HG03095 (cell line): ENCODE measurements around the gene RRBP1.
"Not testable (repeated sequence)": the region's sequence is repeated elsewhere in the genome, so short reads cannot be mapped to it uniquely, and the experiment has no call there.

Experiments
- ATAC-seq: cut with Tn5 transposase; IDR thresholded peaks from one replicate; pipeline ENCODE4 v1.9.1; 2021; ENCODE audit warnings: moderate library complexity; ENCODE audit not compliant: unreplicated experiment

RRBP1 gene

DNA sequence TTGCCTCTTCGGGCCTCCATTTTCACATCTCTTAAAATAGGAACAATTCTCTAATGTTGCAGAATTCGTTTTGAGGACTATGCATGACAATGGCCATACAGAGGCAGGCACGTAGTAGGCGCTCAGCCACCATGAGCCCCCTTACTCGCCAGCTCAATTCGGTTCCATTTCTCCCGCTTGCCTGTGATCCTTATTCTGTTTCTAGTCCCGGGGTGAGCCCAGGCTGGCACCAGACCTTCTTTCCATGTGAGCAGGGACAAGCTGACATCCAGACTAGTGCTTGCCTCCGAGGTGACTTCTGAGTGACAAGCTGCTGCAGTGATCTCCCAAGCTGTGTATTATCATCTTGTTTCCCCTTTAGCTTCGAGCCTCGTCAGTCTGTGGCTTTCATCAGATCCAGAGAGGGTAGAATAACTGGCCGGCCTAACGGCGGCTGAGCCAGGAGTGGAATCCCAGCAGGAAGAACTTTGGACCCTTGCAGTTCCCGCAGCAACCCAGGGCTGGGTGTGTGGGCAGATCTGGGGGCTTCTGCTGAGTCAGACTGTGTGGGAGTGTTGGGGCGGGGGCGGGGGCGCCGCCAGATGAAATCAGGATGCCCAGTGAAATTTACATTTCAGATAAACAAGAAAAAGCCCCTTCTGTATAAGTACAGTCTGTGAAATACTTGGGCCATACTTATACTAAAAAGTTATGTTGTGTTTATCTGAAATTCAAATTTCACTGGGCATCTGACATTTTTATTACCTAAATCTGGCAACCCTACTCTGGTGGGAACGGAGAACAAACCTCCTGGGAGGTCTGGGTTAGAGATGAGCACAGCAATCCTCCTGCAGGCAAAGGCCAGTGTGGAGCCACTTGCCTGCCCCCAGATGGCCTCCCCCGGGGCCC is 28.6 kb upstream of the RRBP1 start:
- no peak for ATAC-seq

DNA sequence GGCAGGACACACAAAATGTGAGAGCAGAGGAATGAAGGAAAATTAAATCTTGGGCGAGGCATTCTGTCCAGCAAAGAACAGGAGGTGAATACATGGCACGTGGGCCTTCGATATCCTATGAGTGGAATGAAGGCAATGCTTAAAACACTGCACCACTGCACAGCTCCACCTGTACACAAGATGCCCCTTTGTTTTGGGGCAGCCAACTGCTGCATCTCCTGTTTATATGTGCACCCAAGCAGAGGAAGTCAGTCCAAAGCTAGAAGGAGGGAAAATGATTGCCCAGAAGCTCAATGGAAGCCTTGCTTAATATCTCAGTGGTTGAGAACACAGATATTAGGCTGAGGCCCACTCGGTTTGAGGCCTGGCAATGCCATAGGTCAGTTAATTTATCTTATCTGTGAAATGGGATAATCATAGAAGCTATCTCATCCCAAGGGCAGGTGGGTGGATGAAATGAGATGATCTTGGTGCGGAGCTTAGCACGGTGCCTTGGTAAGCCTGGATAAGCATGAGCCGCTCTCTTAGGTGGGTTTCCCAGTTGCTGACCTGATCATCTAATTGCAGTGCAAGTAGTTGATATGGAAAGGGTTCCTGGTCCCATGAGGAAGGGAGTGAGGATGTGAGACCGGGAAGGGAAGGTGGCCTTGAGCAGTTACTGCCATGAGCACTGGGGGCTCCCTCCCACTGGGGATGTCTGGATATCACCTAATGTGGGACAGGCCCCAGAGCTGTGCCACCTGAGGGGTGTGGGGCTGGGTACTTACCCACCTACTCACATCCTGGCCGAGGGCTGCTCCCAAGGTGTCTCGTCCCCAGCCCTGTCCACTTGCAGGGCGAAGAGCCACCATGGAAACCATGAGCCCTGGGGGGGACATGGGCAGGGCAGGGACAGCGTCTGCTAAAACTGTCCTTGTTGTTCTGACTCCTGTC is 27.6 kb upstream of the RRBP1 start:
- no peak for ATAC-seq

DNA sequence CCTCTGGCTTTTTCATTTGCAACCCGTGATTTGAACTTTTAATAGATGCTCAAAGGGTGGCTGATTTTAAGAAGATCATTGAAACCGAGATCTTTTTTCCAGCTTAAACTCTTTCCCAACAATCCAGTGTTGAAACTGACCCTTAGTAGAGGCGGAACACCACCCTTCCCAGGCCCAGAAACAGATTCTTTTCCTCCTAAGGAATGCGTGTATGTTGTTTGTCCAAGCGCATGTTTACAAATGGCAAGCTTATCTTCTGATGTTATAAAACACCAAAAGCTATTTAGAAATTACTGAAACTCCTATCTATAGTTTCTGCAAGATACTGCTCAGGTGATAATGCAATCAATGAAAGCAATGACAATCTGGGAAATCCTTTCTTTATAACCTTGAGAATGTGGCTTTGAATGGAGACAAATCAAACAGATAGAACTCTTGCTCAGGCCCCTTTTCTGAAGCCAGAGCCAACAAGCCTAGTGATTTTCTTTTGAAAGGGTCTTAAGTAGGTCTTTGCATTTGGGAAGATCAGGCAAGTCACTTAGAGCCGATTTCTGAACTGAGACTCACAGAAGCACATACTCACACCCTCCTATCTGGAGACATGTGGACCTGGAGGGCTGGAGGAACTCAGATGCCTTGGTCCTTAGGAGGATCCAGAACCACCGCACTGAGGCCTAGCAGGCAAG is 26.8 kb upstream of the RRBP1 start:
- ATAC-seq = no peak

DNA sequence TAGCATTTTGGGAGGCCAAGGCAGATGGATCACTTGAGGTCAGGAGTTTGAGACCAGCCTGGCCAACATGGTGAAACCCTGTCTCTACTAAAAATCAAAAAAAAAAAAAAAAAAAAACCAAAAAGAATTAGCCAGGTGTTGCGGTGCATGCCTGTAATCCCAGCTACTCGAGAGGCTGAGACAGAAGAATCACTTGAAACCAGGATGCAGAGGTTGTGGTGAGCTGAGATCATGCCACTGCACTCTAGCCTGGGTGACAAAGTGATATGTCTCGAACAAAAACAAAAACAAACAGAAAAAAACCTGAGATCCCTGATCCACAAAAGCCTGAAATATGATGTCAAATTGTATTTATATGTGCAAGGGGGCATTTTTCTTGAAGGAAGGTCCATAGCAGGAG is 25.9 kb upstream of the RRBP1 start:
- ATAC-seq = not testable (repeated sequence)

DNA sequence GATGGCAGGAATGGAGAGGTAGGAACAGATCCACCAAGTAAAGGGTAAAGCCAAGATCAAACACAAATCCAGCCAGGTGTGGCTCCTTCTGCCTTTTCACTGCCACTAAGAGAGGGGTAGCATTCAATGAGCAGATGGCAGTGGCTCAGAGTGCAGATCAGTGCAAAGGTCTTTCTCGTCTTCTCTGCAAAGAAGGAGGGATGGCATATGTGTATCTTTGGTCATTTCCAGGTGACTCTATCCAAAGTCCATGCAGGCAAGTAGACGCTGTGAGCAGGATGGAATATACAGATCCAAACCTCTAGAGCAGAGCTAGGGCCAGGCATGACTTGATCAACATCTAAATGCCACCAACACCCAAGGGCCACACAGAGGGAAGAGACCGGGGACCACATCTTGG is 24.6 kb upstream of the RRBP1 start:
- ATAC-seq = no peak

DNA sequence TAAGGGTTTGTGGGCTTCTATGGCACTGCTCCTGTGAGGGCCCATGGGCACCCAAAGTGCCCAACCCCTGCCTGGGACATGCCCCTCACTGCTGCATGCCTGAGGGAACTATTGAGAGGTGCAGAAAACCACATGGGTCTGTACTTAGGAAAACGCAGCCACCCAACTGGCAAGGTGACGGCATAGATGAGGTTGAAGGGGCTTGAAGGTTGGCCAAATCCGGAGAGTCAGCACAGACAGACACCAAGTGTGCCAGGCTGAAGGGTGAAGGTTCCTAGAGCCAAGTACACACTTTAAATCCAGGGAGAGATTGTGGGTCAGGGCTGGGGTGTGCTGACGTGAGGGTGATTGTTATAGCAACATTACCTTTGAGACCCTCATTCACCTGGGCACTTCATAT is 23.9 kb upstream of the RRBP1 start:
- no peak for ATAC-seq

DNA sequence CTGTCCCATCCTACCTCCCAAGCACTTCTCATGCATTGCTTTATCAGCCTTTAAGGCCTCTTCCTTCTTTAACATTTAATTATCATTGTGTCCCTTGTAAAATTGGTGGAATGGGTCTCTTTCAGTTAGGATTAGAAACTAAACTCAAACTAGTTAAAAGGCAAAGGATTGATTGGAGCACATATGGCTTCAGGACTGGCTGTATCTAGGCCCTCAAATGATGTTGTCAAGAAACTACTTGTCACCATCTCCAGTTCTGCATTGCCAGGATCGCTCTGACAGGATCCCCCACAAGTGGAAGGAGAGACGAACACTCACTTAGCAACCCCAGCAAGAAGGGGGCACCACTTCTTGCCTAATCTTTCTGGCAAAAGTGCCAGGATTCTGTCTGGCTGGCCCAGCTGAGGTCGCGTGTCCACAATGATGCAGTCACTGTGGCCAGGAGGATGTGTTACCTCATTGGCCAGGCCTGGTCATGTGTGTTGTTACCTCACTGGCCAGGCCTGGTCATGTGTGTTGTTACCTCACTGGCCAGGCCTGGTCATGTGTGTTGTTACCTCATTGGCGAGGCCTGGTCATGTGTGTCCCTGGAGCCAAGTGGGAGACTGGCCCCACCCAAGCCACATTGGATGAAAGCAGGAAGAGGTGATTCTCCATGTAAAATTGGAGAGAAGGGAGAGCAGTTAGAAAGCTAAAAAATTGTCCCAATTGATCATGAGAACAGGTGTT is 22.7 kb upstream of the RRBP1 start:
- ATAC-seq = no peak

DNA sequence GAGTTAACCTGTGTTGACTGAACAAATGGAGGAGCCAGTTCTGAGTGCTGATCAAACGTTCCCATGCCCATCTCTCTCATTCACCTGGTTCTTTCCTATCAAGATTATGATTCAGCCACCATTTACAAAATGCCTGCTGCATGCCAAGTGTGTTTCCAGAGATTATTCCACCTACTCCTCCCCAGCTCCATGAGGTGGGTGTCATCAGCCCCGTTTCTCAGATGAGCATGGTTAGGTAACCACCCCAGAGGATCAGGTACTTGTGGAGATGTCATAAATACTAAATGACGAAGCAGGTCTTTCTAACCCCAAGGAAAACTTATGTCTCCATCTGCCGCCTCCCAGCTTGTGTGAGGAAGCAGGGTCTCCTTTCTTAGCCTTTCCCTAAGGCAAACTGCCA is 19.8 kb upstream of the RRBP1 start:
- ATAC-seq = no peak

DNA sequence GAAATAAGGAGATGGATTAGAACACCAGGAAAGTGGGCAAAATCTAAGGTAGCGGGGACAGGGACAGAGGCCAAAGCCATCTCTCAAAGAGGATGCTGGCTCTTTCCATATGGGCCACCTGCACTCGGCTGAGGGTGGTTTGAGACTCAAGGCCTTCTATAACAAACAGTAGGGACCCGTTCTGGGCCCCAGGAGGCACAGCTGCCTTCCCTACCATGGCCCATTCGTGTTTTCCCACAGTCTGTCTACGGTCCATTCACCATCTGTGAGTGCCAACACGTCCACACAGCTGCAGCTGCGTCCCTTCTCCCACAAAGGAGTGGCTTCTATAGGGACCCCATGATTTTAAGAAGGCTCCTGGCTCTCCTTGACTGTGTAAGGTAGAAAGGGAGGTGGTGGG is 18.6 kb upstream of the RRBP1 start:
- no peak for ATAC-seq

DNA sequence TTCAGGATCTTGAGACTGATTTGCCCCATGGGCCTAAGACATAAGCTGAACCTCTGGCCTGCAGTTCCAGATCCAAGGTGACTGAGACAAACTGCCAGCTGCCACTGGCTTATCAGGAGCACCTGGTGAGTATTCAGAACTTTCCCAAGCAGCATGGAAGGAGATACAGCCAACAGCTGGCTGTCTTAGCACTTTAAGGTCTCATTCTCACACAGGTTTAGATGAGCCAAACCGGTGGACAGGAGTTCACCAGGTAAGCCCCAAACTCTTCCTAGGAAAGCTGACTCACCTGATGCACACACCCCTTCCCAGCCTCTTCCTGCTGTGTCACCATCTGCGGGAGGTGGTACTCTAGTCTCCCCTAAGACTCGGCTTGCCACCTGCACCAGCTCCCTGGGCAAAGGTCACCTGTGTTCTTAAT is 17.9 kb upstream of the RRBP1 start, which contains the start of gene BANF2:
TSS of gene BANF2 (plus strand) at position 36 of the 421 bp plus-strand sequence. CDS start 25,060 bp downstream, outside the sequence.
- ATAC-seq = no peak

DNA sequence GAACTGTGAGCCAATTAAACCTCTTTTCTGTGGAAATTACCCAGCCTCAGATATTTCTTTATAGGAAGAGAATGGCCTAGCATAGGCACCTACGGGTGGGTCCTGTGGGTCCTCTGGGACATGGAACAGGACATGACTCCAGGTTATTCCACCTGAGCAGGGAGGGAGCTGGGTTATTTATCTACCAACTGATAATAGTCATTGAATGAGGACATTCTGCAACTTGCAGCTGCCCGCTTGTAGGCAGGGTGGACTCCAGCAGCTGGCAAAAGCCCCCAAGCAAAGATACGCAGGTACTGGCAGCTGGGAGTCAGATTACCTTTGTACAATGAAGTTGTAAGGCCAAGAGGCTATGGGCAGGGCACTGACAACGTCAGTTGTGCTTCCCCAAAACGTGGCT is 16.3 kb upstream of the RRBP1 start:
- ATAC-seq = no peak

DNA sequence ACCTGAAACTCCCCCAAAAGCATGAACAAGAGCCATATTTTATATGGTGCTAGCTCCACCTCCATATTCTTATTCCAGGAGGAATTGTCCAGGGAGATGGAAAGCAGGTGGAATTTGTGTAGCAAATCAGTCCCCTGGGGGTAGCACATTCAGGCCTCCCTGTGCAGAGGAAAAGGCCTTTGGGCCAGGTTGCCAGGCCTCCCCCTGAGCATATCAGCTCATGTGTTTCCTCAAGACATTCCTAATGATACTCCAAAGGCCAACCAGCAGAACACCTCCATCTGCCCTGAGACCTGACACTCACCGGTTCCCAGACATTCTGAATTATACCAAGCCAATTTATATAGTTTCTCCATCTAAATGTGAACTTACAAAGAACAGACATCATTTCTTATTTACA is 15.1 kb upstream of the RRBP1 start:
- ATAC-seq = no peak

DNA sequence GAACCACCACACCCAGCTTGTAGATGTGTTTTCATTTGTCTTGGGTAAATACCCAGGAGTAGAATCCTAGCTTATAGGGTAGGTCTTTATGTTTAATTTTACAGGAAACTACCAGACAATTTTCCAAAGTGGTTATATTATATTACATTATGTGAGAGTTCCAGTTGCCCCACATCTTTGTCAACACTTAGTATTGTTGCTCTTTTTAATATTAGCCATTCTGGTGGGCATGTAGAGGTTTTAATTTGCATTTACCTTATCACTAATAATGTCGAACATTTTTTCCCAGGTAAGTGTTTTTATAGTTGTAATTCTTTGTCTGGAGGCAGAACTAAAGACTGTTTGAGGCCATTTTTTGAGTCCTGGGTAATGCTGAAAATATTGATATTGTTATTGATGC is 14.2 kb upstream of the RRBP1 start:
- ATAC-seq = no peak

DNA sequence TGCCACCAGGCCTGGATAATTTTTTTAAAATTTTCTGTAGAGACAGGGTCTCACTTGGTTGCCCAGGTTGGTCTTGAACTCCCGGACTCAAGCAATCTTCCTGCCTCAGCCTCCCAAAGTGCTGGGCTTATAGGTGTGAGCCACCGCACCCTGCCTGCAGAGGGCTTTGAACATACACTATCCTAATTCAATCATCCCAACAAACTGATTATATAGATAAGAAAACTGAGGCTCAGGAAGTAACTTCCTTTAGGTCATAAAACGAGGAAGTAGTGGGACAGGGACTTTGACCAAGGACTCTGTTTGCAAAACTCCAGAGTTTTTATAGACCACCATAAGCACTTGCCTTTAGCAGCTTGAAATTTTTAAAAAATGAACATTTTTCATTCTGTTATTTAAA is 12.7 kb upstream of the RRBP1 start:
- no peak for ATAC-seq

DNA sequence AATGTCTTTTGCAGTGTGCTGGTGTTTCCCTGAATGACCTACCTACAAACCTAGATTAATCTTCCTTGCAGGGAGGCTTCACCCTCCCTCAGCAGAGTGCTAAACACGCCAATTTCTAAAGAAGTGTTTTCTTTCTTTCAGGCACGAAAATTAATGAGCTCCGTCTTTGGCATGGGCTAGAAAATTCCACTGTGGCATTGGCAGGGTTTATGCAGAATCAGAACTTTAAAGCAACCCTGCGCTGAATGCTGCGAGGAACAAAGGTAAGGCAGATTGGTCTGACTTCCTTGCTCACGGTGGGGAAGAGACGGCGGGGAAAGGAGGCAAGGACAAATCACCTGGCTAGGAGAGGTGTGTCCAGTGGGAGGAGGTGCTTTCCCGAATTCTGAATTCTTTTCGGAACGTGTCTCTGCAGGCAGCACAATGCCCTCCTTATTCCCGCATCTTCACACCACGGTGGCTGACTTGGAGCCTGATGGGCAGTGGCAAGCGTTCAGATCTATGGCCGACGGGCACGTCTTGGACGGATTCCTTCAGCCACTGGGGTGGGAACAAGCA is 11.5 kb upstream of the RRBP1 start:
- no peak for ATAC-seq

DNA sequence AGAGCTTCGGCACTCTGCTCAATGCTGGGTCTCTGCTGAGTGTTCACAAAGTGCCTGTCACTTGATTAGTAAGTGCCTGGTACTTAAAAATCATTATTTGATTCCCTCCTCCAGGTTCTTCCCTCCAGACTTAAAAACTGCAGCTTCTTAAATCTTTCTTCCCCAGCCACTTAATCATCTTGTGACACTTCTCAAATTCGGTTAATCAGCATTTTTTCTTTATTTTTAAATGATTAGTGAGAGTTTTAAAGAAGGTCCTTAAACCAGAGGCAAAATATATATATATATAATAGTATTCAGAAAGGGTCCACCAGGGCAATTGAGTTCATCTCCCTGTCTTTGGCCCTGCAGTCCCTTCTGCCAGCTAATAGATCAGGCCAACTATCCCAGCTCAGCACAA is 9.7 kb upstream of the RRBP1 start:
- ATAC-seq = no peak

DNA sequence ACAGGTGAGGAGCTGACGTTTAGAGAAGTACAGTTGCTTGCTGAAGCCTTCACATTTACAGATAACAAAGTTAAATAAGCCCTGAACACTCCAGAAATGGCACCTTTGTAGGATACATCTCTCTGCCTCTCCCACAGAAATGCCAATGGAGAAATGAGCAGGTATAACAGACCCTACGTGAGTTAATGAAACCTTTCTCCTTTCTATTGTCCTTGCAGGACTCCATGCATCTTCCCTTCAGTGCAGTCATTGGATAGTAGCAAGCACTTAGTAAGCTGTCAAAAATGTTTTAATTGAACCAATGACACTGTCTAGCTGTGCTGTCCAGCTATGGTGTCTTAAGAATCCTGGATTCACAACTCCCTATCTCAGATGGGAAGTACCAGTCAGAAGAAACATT is 8.1 kb upstream of the RRBP1 start:
- no peak for ATAC-seq

DNA sequence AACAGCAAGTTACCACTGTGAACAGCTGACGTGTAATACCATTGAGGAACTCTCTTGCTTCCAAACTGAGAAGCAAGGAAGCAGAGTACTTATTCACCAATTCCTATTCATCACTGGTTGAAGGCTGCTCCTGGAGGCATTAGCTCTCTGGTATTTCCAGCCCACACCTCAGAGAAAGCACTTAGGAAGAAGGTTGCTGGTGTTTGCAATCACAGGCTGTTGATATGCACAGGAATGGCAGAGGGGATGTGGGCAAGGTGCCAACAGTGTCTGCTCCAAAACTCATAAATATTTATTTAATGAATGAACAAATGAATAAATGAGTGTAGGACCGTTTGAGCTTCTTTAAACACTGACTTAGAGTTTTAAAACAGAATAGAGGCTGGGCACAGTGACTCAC is 6.9 kb upstream of the RRBP1 start:
- no peak for ATAC-seq

DNA sequence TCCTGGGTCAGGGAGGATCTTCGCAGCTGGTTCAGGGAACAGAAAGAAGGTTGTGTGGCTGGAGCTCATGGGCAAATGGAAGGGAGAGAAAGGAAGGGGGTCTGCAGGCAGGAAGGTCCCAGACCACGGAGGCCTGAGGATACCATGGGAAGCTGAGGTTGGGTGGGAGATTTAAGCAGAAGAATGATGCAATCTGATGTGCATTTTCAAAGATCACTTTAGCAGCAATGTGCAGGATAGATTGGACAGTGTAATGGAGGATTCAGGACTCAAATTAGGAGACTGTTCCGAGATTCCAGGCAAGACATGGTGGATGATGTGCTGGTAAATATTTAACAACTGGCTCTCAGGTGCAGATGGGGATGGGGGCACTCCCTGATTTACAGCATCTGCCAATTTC is 5.8 kb upstream of the RRBP1 start:
- no peak for ATAC-seq

DNA sequence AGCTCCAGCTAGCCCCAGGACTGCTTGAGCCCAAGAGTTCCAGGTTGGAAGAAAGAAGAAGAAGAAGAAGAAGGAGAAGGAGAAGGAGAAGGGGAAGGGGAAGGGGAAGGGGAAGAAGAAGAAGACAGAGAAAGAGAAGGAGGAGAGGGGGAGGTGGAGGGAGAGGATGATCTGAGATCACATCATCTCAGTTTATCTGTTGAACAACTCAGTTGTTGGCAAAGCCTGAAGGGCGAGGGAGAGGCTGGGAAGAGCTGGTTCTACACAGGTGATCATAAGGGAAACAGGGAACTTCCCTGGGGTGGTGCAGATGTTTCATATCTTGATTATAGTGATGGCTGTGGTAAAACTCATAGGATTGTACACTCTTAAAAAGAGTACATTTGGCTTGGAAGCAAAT is 3.1 kb upstream of the RRBP1 start:
- ATAC-seq = no peak
